ENCODE results near the gene CNBD2.

DNA sequence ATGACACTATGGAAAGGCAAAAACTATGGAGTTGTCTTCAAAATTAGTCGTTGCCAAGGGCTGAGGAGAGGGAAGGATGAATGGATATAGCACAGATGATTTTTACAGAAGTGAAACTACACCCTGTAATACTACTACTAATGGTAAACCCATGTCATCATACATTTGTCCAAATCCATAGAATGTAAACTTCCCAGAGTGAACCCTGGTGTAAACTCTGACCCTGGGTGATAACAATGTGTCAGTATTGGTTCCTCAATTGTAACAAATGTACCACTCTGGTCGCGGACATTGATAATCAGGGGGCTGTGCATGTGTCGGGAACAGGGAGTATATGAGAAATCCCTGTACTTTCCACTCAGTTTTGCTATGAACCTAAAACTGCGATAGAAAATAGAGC, 72.2 kb downstream of the CNBD2 start:
- TF ChIP-seq, protein P1, sequence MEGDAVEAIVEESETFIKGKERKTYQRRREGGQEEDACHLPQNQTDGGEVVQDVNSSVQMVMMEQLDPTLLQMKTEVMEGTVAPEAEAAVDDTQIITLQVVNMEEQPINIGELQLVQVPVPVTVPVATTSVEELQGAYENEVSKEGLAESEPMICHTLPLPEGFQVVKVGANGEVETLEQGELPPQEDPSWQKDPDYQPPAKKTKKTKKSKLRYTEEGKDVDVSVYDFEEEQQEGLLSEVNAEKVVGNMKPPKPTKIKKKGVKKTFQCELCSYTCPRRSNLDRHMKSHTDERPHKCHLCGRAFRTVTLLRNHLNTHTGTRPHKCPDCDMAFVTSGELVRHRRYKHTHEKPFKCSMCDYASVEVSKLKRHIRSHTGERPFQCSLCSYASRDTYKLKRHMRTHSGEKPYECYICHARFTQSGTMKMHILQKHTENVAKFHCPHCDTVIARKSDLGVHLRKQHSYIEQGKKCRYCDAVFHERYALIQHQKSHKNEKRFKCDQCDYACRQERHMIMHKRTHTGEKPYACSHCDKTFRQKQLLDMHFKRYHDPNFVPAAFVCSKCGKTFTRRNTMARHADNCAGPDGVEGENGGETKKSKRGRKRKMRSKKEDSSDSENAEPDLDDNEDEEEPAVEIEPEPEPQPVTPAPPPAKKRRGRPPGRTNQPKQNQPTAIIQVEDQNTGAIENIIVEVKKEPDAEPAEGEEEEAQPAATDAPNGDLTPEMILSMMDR (IDR thresholded peaks at IDR 0.05): no peak
- TF ChIP-seq POLR2A (IDR thresholded peaks at IDR 0.05): no peak
